Measurements from ENCODE around the gene CTNNA2.

DNA sequence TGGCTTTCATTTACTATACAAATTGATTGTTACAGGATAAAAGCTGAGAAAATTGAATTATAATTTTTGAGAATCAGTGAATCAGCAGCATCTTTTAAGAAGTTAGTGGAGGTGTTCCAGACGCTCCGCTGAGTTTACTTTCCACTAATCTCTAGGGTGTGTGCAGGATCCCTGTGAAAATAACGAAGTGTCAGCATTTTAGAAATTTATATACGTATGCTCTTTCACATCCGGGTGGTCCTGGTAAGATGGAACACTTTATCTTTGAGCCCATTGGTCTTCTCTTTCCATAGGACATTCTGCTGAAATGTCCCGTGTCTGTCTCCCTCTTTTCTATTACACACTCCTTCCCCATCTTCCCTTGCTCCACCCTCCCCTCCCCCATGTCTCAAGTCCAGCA lies 1060.3 kb downstream of the CTNNA2 start:
- TF ChIP-seq TAF1 (IDR thresholded peaks at IDR 0.05; ENCODE audit: borderline replicate concordance, low read depth, low read length) (no peak), POLR2A (IDR thresholded peaks at IDR 0.05; ENCODE audit: low read depth, low read length) (no peak), POLR2AphosphoS5 (IDR thresholded peaks at IDR 0.05; ENCODE audit: low read depth, low read length) (no peak)
